Mesendoderm (in vitro differentiated cells): ENCODE measurements around the gene MCRIP2.

Source experiments
- DNase-seq: peaks from one replicate; pipeline ENCODE4 v3.0.0; 2013
- H2AK5ac ChIP-seq: 2 replicates; pipeline ENCODE4 v1.6.1; 2013; ENCODE audit warnings: low read length, inconsistent platforms
- H2BK120ac ChIP-seq: 2 replicates; pipeline ENCODE4 v1.6.1; 2013; ENCODE audit warnings: low read depth, mild to moderate bottlenecking, low read length, moderate library complexity, mixed read lengths
- H2BK15ac ChIP-seq: replicated peaks from 2 replicates; pipeline ENCODE4 v1.6.1; 2013; ENCODE audit warnings: low read depth, mild to moderate bottlenecking, moderate library complexity
- H2BK5ac ChIP-seq: 2 replicates; pipeline ENCODE4 v1.6.1; 2013; ENCODE audit warnings: low read length, inconsistent platforms
- H3K18ac ChIP-seq: 2 replicates; pipeline ENCODE4 v1.6.1; 2013; ENCODE audit warnings: mild to moderate bottlenecking, low read length, mixed read lengths
- H3K23ac ChIP-seq: one replicate; pipeline ENCODE4 v1.6.1; 2013; ENCODE audit warnings: low read length
- H3K27ac ChIP-seq: 2 replicates; pipeline ENCODE4 v1.5.1; 2013; ENCODE audit warnings: low read depth, mild to moderate bottlenecking, inconsistent platforms, low read length, moderate library complexity
- H3K27me3 ChIP-seq: 2 replicates; pipeline ENCODE4 v1.6.1; 2013; ENCODE audit warnings: low read length, control low read depth, mild to moderate bottlenecking, inconsistent platforms; ENCODE audit not compliant: insufficient read depth, poor library complexity
- H3K36me3 ChIP-seq: 2 replicates; pipeline ENCODE4 v1.6.1; 2013; ENCODE audit warnings: low read length, inconsistent platforms; ENCODE audit not compliant: control insufficient read depth, insufficient read depth
- H3K4ac ChIP-seq: one replicate; pipeline ENCODE4 v1.6.1; 2013; ENCODE audit warnings: low read depth, mild to moderate bottlenecking, low read length, moderate library complexity
- H3K4me1 ChIP-seq: 2 replicates; pipeline ENCODE4 v1.6.1; 2013; ENCODE audit warnings: low read depth, low read length, inconsistent platforms; ENCODE audit not compliant: control insufficient read depth
- H3K4me2 ChIP-seq: 2 replicates; pipeline ENCODE4 v1.6.1; 2013; ENCODE audit warnings: low read length
- H3K4me3 ChIP-seq: 2 replicates; pipeline ENCODE4 v1.5.1; 2013; ENCODE audit warnings: mild to moderate bottlenecking, low read length
- H3K56ac ChIP-seq: one replicate; pipeline ENCODE4 v1.6.1; 2013; ENCODE audit warnings: low read length
- H3K79me1 ChIP-seq: 2 replicates; pipeline ENCODE4 v1.6.1; 2013; ENCODE audit warnings: low read length, inconsistent platforms
- H3K79me2 ChIP-seq: 2 replicates; pipeline ENCODE4 v1.6.1; 2013; ENCODE audit warnings: mild to moderate bottlenecking, low read length; ENCODE audit not compliant: control insufficient read depth, insufficient read depth
- H3K9ac ChIP-seq: 2 replicates; pipeline ENCODE4 v1.6.1; 2013; ENCODE audit warnings: low read length, inconsistent platforms
- H4K5ac ChIP-seq: one replicate; pipeline ENCODE4 v1.6.1; 2013; ENCODE audit warnings: low read length
- H4K8ac ChIP-seq: one replicate; pipeline ENCODE4 v1.6.1; 2013; ENCODE audit warnings: low read depth, mild to moderate bottlenecking, control low read depth, low read length, moderate library complexity
- WGBS: extraction: QIAGEN DNeasy Blood & Tissue Kit; methylation state at CpG from one replicate; pipeline ENCODE4 v1.1.7; 2013; ENCODE audit warnings: low lambda C conversion rate, missing lambda C conversion rate; ENCODE audit not compliant: insufficient coverage; ENCODE audit errors: extremely low coverage; 5-methylcytosine and 5-hydroxymethylcytosine counted together

Gene MCRIP2

DNA sequence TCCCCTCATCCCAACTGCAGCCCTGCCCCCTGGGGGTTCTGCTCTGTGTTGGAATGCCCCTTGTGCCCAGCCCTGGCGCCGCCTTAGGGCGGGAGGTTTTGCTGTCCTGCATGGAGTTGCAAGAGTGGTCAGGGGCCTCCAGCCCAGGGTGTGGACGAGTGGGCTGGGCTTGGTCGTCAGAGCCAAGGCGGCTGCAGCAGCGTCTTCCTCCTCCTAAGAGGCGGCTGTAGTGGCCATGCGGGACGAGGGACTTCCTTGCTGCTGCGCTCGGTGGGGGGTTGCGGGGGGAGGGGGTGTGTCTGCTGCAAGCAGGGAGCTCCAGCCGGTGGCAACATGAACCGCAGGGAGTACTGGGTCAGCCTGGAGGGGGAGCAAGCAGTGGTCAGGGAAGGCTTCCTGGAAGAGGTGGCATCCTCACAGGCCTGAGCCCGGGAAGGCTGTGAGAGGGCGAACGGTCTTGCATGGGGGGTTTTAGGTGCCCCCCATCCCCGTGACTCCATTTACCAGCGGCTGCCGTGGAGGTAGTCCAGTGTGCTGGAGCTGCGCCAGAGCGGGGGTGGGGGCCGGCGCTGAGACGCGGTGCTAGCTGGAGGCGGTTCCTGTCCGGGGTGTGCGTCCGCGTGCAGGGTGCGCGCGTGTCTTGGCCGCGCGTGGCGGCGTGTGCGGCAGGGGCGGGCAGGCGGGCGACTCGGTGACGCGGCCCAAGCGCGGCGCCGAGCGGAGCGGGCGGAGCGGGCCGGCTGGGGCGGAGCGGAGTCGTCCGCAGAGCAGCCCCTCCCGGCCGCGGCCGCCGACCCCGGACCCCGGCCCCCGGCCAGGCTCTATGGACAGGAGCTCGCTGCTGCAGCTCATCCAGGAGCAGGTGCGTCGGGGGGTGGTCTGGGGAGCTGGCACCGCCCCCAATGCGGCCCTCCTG lies 33.6 kb downstream of the MCRIP2 start, which contains the start of gene RHBDL1:
RHBDL1 (plus strand) TSS at position 704 of the 916 bp plus-strand sequence; CDS start at position 824, 120 bp downstream.
- peak within 1 kb of the TSS; percentile 67 for H3K56ac ChIP-seq

GRCh38 chr16:675884-676564 lies 34.4 kb downstream of the MCRIP2 start:
- DNase-seq: no peak
- Histone ChIP-seq H3K4me3 (no peak overlapping the region), H3K27ac (no peak overlapping the region)

More for the DNA sequence above, 33.6 kb downstream of the MCRIP2 start, which contains the start of gene RHBDL1:
- no peaks in the 10 kb centered on the region for H3K27me3 ChIP-seq
- H3K36me3 ChIP-seq: peaks cover 15% of the 10 kb centered on the region
- H2BK120ac ChIP-seq: no peak within 1 kb of the TSS
- no peak within 1 kb of the TSS for H4K5ac ChIP-seq
- no peak within 1 kb of the TSS for H3K18ac ChIP-seq
- no peak within 1 kb of the TSS for H3K27ac ChIP-seq
- H2BK5ac ChIP-seq: no peak within 1 kb of the TSS
- no peak within 1 kb of the TSS for H3K4me3 ChIP-seq
- H3K23ac ChIP-seq: no peak within 1 kb of the TSS
- peak; percentile 84 for DNase-seq
- H3K4me2 ChIP-seq: peak within 1 kb of the TSS; percentile 38
- no peak within 1 kb of the TSS for H3K4ac ChIP-seq
- no peak within 1 kb of the TSS for H2AK5ac ChIP-seq
- H2BK15ac ChIP-seq: no peak within 1 kb of the TSS
- peaks cover 5% of the 10 kb centered on the region for H3K4me1 ChIP-seq
- peak within 1 kb of the TSS; percentile 53 for H3K9ac ChIP-seq
- no peak within 1 kb of the TSS for H4K8ac ChIP-seq
- H3K79me1 ChIP-seq: no peaks in the 10 kb centered on the region
- H3K79me2 ChIP-seq: no peaks in the 10 kb centered on the region
- no CpG with 5 or more reads among the region's 73 CpGs for WGBS

DNA sequence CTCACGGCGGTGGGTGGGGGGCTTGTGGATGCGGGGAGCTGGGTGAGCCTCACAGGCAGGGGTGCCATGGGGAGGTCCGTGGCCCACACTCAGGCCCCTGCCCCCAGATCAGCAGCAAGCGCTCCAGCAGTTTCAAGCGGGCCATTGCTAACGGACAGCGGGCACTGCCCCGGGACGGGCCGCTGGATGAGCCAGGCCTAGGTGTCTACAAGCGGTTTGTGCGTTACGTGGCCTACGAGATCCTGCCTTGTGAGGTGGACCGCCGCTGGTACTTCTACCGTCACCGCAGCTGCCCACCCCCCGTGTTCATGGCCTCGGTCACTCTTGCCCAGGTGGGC lies 34.9 kb downstream of the MCRIP2 start:
- Histone ChIP-seq H3K27me3 (no peaks in the 10 kb centered on the region), H2AK5ac (no peak overlapping the region), H4K5ac (no peak overlapping the region), H2BK15ac (no peak overlapping the region), H2BK120ac (no peak overlapping the region), H3K56ac (no peak overlapping the region), H3K9ac (no peak overlapping the region), H3K79me1 (peaks cover 2% of the 10 kb centered on the region), H2BK5ac (no peak overlapping the region), H3K4me1 (peaks cover 5% of the 10 kb centered on the region), H3K79me2 (peaks cover 9% of the 10 kb centered on the region), H3K36me3 (peaks cover 10% of the 10 kb centered on the region), H3K4me3 (no peak overlapping the region), H4K8ac (no peak overlapping the region), H3K27ac (no peak overlapping the region), H3K23ac (no peak overlapping the region), H3K4me2 (no peak overlapping the region), H3K4ac (no peak overlapping the region), H3K18ac (no peak overlapping the region)
- DNase-seq: no peak
- no CpG with 5 or more reads among the region's 21 CpGs for WGBS

More at GRCh38 chr16:675884-676564, 34.4 kb downstream of the MCRIP2 start:
- Histone ChIP-seq H3K27me3 (no peaks in the 10 kb centered on the region), H3K9ac (no peak overlapping the region), H3K18ac (no peak overlapping the region), H3K4ac (no peak overlapping the region), H3K56ac (peak overlapping the region; percentile 25), H4K8ac (no peak overlapping the region), H3K36me3 (peaks cover 10% of the 10 kb centered on the region), H3K4me2 (no peak overlapping the region), H4K5ac (no peak overlapping the region), H3K23ac (no peak overlapping the region), H3K79me1 (peaks cover under 1% of the 10 kb centered on the region), H2BK5ac (no peak overlapping the region), H3K4me1 (peaks cover 5% of the 10 kb centered on the region), H2BK15ac (no peak overlapping the region), H3K79me2 (peaks cover 4% of the 10 kb centered on the region), H2BK120ac (no peak overlapping the region), H2AK5ac (no peak overlapping the region)
- WGBS: no CpG with 5 or more reads among the region's 25 CpGs

GRCh38 chr16:676913-677312 lies 35.3 kb downstream of the MCRIP2 start:
- no peak overlapping the region for H3K56ac ChIP-seq
- DNase-seq: no peak
- H3K4me3 ChIP-seq: no peak overlapping the region
- H3K27me3 ChIP-seq: no peaks in the 10 kb centered on the region
- no peak overlapping the region for H3K4me2 ChIP-seq
- no peak overlapping the region for H2BK120ac ChIP-seq
- H3K23ac ChIP-seq: no peak overlapping the region
- no peak overlapping the region for H4K8ac ChIP-seq
- peaks cover 6% of the 10 kb centered on the region for H3K79me1 ChIP-seq
- H3K4me1 ChIP-seq: peaks cover 5% of the 10 kb centered on the region
- peaks cover 12% of the 10 kb centered on the region for H3K36me3 ChIP-seq
- no peak overlapping the region for H4K5ac ChIP-seq
- H2AK5ac ChIP-seq: no peak overlapping the region
- no peak overlapping the region for H2BK5ac ChIP-seq
- H3K27ac ChIP-seq: no peak overlapping the region
- H3K18ac ChIP-seq: no peak overlapping the region
- H3K4ac ChIP-seq: no peak overlapping the region
- H3K9ac ChIP-seq: no peak overlapping the region
- H2BK15ac ChIP-seq: no peak overlapping the region
- peaks cover 13% of the 10 kb centered on the region for H3K79me2 ChIP-seq
- WGBS: no CpG with 5 or more reads among the region's 23 CpGs

- WGBS: no CpG with 5 or more reads among the region's 57 CpGs
- Histone ChIP-seq H3K4me3 (no peak overlapping the region), H3K4me2 (no peak overlapping the region), H3K79me2 (peaks cover 15% of the 10 kb centered on the region), H2BK120ac (no peak overlapping the region), H2BK5ac (no peak overlapping the region), H3K56ac (no peak overlapping the region), H3K27me3 (no peaks in the 10 kb centered on the region), H2AK5ac (no peak overlapping the region), H3K23ac (no peak overlapping the region), H3K18ac (no peak overlapping the region), H3K4ac (no peak overlapping the region), H3K36me3 (peaks cover 13% of the 10 kb centered on the region), H4K5ac (no peak overlapping the region), H3K9ac (no peak overlapping the region), H2BK15ac (no peak overlapping the region), H3K79me1 (peaks cover 11% of the 10 kb centered on the region), H3K27ac (no peak overlapping the region), H3K4me1 (peaks cover 5% of the 10 kb centered on the region), H4K8ac (no peak overlapping the region)
- no peak for DNase-seq
These were observed 35.9 kb downstream of the MCRIP2 start for GRCh38 chr16:677316-678190.
